Amygdala (tissue), 56 donors: ENCODE measurements around the gene THUMPD1.
"Not testable (repeated sequence)": the region's sequence is repeated elsewhere in the genome, so short reads cannot be mapped to it uniquely, and the experiment has no call there.

Source experiments
- DNase-seq, 56 donors: peaks; one replicate each; lab custom pipeline; 2025; lab: John Stamatoyannopoulos, UW

Gene THUMPD1

DNA sequence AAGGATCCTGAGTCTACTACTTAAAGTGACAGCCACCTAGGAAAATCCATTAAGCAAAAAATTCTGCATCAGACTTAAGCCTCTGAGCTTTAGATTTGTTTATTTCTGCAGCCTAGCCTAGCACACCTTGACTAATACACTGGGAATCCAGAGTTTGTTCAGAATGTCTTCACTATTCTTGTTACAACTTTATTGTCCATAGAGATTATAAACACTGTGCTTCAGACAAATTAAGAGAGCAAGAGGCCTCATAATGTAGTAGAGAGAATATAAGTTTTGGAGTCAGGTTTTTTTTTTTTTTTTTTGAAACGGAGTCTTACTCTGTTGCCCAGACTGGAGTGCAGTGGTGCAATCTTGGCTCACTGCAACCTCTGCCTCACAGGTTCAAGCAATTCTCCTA lies 8.9 kb upstream of the THUMPD1 start:
- no peak for DNase-seq

DNA sequence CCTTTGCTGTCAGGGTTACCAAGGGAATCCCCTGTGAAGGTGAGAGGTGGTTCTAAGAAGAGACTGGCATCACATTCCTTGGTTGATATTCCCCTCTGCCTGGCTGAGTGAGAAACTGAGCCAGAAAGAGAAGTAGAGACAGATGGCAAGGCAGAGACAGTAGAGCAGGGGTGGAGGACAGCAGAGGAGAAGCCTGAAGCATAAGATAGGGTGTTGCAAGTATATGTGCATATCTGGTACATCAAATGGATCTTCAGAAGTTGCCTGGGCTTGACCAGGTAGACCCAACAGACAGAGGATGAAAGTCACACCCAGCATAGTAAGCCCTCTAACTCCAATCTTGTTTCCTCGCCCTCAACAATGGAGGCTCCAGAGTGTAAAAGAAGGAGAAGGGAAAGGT lies 7.9 kb upstream of the THUMPD1 start:
- no peak for DNase-seq

GRCh38 chr16:20747030-20747816 lies 5.6 kb upstream of the THUMPD1 start:
- no peak for DNase-seq

- DNase-seq = no peak
Observed at GRCh38 chr16:20746461-20746860, 4.8 kb upstream of the THUMPD1 start.

GRCh38 chr16:20744922-20745440 lies 3.4 kb upstream of the THUMPD1 start:
- DNase-seq = no peak

- DNase-seq = no peak
Observed at GRCh38 chr16:20743591-20743990, 2.0 kb upstream of the THUMPD1 start.

- peak in 55 of 56 donors; percentile 43 to 90 (median 80) for DNase-seq
Observed at GRCh38 chr16:20740901-20741521, 607 bp downstream of the THUMPD1 start.

DNA sequence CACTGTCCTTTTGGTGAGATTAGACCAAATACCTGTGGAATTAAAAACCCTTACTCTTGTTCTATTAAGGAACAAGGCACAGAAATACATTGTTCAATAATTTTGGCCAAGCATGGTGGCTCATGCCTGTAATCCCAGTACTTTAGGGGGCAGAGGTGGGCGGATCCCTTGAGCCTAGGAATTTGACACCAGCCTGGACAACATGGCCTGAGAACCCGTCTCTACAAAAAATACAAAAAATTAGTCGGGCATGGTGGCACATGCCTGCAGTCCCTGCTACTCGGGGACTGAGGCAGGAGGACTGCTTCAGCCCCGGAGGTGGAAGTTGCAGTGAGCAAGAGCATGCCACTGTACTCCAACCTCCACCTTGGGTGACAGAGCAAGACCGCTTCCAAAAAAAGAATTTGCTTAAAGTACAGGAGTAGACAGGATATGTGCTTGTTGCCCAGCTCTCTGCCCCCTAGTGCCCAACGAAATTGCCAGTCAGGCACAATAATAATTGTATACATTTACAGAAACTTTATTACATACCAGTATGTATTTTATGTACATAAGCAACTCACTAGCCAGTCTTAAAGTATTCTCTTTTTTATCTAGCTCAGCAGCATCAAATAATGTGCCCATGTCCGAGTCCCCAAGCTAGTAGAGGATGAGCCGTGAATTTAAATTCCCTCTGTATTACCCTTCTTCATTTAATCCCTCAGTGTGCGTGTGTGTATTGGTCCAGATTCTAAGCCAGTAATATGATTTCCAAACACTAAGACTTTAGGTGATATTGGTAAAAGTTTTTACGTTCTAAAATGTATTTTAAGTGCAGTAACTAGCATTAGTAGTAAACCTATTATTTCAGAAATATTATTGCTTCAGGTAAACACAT lies 1.4 kb downstream of the THUMPD1 start:
- no peak for DNase-seq

DNA sequence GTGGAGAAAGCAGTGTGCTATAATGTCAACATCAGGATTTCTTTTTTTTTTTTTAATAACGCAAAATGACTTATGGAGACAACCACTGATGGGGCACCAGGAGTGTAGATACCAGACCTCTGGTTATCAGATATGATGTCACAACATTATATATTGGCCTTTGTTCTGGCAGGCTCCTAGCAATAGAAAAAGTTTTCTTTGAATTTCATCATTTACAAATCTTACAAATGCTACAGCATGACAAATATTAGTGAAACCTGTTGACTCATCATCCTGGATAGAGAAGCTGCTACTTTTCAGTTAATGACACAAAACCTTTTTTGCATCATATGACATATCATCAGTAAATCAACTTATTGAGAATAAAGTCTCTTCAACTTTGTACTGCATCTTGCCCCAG lies 6.1 kb downstream of the THUMPD1 start:
- DNase-seq = no peak

GRCh38 chr16:20734782-20735181 lies 6.8 kb downstream of the THUMPD1 start:
- no peak for DNase-seq

DNA sequence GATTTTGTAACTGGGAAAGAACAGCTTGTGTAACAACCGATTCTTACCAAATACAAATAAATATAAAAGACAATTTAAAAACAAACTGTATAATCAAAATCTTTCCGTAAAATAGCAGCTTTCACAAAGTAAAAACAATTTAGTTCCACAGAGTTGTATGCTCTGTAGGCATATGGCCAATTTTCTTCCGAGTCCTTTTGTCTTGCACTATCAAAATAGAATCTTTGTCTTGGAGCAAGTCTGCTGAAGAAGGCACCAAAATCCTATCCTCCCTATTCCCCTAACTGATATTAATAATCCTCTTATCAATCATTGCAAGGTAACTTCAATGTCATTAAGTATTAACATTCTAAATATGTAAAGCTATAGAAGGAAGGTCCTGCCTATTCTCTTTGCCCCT lies 7.6 kb downstream of the THUMPD1 start:
- DNase-seq = no peak

- DNase-seq = no peak
Observed at GRCh38 chr16:20729141-20729540, 12.5 kb downstream of the THUMPD1 start.

- DNase-seq = no peak
Observed at GRCh38 chr16:20727181-20727580, 14.4 kb downstream of the THUMPD1 start.

DNA sequence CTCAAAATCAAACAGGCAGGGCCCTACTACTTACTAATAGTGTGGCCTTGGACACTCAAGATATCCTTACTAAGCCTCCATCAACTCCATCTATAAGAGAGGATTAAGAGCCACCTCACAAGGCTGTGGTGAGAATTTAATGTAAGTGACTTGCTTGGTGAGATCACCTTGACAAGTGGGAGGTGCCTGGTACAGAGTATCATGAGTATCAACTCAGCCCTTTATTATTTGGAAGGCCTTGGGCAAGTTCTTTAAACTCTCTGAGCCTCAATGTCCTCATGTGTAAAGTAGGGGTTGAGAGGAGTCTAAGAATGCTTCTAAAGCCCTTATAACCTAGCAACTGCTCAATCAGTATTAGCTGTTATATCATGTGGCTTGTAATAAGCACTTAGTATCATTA lies 15.0 kb downstream of the THUMPD1 start:
- DNase-seq = no peak

GRCh38 chr16:20720251-20720650 lies 21.4 kb downstream of the THUMPD1 start:
- DNase-seq = no peak

GRCh38 chr16:20717718-20718117 lies 23.9 kb downstream of the THUMPD1 start:
- not testable (repeated sequence) for DNase-seq

DNA sequence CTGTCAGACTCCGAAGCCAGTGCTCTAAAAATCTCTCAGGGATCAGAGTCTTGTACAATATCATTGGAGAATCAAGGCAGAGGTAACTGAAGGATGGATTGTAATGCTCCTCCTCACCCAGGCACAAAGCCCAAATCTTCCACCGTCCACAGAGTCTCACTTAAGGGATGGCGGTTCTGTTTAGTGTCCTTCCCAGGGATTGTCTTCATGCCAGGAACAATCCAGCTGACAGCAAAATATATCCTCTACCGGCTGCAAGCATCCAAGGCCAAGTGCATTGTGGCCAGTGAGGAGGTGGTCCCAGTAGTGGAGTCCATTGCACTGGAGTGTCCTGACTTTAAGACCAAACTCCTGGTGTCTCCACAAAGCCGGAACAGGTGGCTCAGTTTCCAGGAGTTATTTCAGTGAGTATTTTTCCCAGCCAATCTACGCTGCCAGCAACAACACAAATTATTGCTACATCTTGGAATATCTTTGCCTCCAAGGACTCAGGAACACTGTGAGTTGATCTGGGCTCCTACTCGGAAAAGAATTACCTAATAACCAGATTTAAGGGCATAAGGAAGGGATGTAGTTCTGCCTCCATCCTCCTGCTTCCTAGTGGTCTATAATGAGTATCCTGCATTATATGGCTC lies 30.2 kb downstream of the THUMPD1 start:
- no peak for DNase-seq

DNA sequence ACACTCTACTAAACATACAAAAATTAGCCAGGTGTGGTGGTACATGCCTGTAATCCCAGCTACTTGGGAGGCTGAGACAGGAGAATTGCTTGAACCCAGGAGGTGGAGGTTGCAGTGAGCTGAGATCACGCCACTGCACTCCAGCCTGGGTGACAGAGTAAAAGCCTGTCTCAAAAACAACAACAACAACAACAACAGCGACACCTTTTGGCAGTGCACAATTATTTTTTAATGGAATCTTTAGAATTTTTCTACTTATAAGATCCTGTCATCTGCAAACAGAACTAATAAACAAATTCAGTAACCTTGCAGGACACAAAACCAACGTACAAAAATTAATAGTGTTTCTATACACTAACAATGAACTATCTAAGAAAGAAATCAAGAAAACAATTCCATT lies 33.5 kb downstream of the THUMPD1 start:
- not testable (repeated sequence) for DNase-seq

- DNase-seq = no peak
Observed at GRCh38 chr16:20707461-20707860, 34.2 kb downstream of the THUMPD1 start.

DNA sequence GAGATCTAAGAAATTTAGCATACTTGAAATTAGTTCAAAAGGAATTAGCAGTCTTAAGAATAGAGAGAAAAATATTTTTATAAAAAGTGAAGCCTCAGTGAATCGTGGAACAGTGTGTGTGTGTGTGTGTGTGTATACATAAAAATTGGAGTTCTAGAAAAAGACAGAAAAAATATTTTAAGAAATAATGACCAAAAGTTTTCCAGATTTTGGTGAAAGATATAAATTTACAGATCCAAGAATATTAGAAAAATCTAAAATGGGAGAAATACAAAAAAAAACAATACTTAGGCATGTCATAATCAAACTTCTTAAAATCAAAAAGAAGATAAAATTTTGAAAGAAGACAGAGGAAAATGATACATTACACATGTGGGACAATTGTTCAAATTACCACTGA lies 35.6 kb downstream of the THUMPD1 start:
- not testable (repeated sequence) for DNase-seq

DNA sequence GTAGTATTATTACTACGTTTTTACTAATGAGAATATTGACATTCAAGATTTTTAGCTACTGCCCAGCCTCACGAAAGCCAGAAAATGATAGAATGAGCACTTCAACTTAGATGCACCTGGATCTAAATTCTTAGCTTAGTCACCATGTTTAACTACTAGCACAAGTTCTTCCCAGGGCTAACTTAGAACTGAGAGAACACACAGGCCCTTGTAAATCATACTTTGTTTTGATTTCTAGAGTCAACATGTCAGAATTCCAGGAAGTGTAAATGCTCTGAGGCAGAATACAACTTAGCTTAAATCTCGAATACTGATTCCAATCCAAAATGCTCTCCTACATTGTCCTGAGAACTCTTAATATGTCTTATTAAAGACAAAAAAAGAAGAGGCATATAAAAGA lies 37.3 kb downstream of the THUMPD1 start:
- no peak for DNase-seq
